ENCODE data around the gene GNG7.

Gene GNG7

DNA sequence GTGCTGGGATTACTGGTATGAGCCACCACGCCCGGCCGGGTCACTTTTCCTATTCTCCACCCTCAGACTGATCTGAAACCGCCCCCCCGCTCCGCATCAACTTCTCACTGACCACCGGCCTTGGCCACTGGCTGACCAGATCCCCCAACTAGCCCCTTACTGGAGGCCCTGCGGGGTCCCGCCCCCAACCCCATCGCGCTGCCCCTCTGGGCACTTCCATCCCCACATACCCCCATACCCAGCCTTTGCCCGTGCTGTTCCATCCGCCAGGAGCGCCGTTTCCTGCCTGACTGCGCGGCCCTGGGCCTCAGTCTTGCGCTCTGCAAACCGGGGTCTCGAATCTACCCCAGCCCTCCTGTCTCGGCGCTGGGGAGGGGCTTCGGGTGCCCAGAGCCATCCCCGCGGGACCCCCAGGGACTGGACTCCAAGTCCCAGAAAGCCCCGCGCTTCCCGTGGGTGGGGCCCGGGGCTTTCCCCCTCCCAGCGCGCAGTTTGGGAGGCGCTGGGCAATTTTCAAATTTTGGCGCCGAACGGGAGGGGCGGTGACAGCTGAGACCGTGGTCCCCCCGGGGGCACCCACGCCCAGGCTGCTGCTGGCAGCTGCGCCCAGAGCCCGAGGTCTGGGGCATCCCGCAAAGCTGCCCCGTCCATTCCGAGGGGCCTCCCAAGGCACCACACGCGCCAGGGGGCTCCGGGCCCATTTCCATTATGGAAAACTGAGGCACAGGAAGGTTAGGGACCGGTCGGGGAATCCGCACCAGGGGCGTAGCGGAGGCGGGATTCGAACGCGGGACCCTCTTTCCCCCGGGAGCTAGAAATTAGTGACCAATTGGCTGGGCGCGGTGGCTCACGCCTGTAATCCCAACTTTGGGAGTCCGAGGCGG is 240.5 kb downstream of the GNG7 start:
- DNase-seq (ENCODE audit: low read depth in 1 of 2, low spot score in 1 of 2) = peak; percentile 59 to 89

More for the DNA sequence above, 240.5 kb downstream of the GNG7 start:
- in situ Hi-C loops (cut with HindIII; ENCODE audit: low pct_unique_long_range_greater_than_20kb, low sequenced_read_pairs) = no loop called here
- no peak for TF ChIP-seq JUND (IDR thresholded peaks at IDR 0.05; ENCODE audit: low read depth)
